ENCODE measurements around the gene ACOT6.
"Not testable (repeated sequence)": the region's sequence is repeated elsewhere in the genome, so short reads cannot be mapped to it uniquely, and the experiment has no call there.

The ACOT6 gene

GRCh38 chr14:73645248-73645610 is 32.9 kb downstream of the ACOT6 start:
- TF ChIP-seq, protein P1, sequence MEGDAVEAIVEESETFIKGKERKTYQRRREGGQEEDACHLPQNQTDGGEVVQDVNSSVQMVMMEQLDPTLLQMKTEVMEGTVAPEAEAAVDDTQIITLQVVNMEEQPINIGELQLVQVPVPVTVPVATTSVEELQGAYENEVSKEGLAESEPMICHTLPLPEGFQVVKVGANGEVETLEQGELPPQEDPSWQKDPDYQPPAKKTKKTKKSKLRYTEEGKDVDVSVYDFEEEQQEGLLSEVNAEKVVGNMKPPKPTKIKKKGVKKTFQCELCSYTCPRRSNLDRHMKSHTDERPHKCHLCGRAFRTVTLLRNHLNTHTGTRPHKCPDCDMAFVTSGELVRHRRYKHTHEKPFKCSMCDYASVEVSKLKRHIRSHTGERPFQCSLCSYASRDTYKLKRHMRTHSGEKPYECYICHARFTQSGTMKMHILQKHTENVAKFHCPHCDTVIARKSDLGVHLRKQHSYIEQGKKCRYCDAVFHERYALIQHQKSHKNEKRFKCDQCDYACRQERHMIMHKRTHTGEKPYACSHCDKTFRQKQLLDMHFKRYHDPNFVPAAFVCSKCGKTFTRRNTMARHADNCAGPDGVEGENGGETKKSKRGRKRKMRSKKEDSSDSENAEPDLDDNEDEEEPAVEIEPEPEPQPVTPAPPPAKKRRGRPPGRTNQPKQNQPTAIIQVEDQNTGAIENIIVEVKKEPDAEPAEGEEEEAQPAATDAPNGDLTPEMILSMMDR (IDR thresholded peaks at IDR 0.05): no peak
- peak overlapping the region; percentile 76 to 90 for H3K27ac ChIP-seq
- H3K4me3 ChIP-seq: peak overlapping the region; percentile 85
- DNase-seq (ENCODE audit: low spot score): no peak

DNA sequence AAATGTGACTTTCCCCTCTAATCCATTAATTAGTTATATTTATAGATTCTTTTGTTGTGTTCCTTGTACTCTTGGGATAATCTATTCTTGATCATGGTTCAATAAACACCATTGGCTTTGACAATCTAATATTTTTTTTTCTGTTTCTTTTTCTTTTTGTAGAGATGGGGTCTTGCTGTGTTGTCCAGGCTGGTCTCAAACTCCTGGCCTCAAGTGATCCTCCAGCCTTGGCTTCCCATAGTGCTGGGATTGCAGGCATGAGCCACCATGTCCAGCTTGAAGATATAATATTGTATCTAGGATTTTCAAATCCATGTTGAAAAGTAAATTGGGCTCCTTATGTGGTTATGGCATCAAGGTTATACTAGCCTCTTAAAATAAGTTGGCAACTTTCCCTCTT is 38.7 kb downstream of the ACOT6 start:
- no peak for DNase-seq (ENCODE audit: low spot score)
- Histone ChIP-seq H3K4me3 (no peak overlapping the region), H3K27ac (no peak overlapping the region)
- TF ChIP-seq, protein P1 (IDR thresholded peaks at IDR 0.05): no peak

DNA sequence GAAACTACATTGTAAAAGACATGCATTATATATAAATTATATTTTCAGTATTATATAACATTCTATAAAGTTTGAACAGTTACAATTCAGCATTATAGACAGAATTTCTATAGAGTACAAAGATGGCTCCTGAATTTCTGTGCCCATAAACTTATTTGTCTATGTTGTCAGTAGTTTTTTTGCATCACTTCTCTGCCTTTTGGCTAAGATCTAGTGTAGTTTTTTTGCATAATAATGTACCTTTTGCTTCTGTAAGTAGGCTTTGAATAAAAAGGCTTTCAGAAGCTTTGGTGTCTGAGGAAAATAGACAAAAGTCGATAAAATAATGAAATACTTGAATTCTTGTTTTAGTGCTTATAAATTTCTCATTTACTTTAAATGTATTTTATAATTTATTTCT is 43.5 kb downstream of the ACOT6 start:
- no peak for DNase-seq (ENCODE audit: low spot score)
- Histone ChIP-seq H3K4me3 (no peak overlapping the region), H3K27ac (no peak overlapping the region)
- TF ChIP-seq, protein P1 (IDR thresholded peaks at IDR 0.05): no peak

GRCh38 chr14:73659202-73659601 is 46.9 kb downstream of the ACOT6 start:
- H3K27ac ChIP-seq; H3K4me3 ChIP-seq; DNase-seq (ENCODE audit: low spot score): not testable (repeated sequence)

- Histone ChIP-seq H3K4me3 (no peak overlapping the region), H3K27ac (no peak overlapping the region)
- DNase-seq (ENCODE audit: low spot score): no peak
- TF ChIP-seq, protein P1 (IDR thresholded peaks at IDR 0.05): no peak
Observed at GRCh38 chr14:73660511-73660910, 48.2 kb downstream of the ACOT6 start.

DNA sequence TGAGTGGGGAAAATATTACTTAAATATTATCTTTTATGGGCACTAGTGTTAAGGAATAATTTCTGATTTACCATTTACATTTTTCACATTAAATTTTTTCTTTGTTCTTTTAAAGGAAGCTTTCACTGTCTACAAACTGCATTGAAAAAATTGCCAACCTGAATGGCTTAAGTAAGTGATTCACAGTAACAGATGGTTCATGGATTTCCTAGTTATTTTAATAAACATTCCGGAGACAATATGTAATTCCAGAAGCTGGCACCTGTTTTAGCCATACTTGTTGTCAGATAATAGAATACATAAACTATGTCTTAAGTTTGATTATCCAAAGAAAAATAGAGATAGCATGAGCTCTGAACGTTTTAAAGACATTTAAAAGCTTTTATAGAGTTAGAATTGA is 49.6 kb downstream of the ACOT6 start:
- TF ChIP-seq, protein P1 (IDR thresholded peaks at IDR 0.05): no peak
- no peak overlapping the region for H3K4me3 ChIP-seq
- DNase-seq (ENCODE audit: low spot score): no peak
- H3K27ac ChIP-seq: no peak overlapping the region

DNA sequence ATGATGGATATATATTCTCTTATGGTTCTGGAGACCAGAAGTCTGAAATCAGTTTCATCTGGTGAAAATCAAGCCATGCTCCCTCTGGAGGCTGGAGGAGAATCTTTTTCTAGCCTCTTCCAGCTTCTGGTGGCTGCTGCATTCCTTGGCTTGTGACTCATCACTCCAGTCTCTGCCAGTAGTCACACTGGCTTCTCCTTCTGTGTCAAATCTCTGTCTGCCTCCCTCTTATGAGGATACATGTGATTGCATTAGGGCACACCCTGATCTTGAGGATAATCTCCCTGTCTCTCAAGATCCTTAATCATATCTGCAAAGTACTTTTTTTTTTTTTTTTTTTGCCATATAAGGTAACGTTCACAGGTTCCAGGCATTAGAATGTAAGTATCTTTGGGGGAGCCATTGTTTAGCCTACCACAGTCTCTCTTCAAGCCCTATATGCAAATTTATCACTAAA is 50.2 kb downstream of the ACOT6 start:
- DNase-seq (ENCODE audit: low spot score): no peak
- no peak overlapping the region for H3K4me3 ChIP-seq
- TF ChIP-seq, protein P1 (IDR thresholded peaks at IDR 0.05): no peak
- H3K27ac ChIP-seq: no peak overlapping the region

Measured in coronary artery (tissue), 2 donors.